GM23338 (cell line): ENCODE results near the gene TMEM165. TPM values are rescaled to one million over a fixed set of nuclear protein-coding genes. Genes with fewer than 3 reads are reported as not detected.

Experiments used
- ATAC-seq: fragments of 200-7000 bp; cut with Tn5 transposase; 3 replicates; pipeline ENCODE4 v1.9.1; 2020
- DNase-seq: peaks from one replicate; pipeline ENCODE4 v3.0.0-alpha.2; 2015; ENCODE audit warnings: low spot score
- H2AFZ ChIP-seq: fragments of 200-600 bp; sonication (generic); 2 replicates; pipeline ENCODE4 v1.8.0; 2016; ENCODE audit warnings: antibody characterized with exemption, mild to moderate bottlenecking, moderate library complexity
- H3F3A ChIP-seq: fragments of 200-600 bp; sonication (generic); replicated peaks from 2 replicates; pipeline ENCODE4 v1.8.0; 2017; ENCODE audit warnings: antibody characterized with exemption, mixed run types, low read depth
- H3K27ac ChIP-seq: fragments of 200-600 bp; sonication (generic); 2 replicates; pipeline ENCODE4 v1.6.1; 2016; ENCODE audit warnings: low read depth
- H3K27me3 ChIP-seq: fragments of 200-600 bp; sonication (generic); 2 replicates; pipeline ENCODE4 v1.8.0; 2016; ENCODE audit warnings: mild to moderate bottlenecking, mixed run types, moderate library complexity; ENCODE audit not compliant: insufficient read depth
- H3K36me3 ChIP-seq: fragments of 200-600 bp; sonication (generic); 2 replicates; pipeline ENCODE4 v1.8.0; 2016; ENCODE audit warnings: mild to moderate bottlenecking; ENCODE audit not compliant: insufficient read depth
- H3K4me1 ChIP-seq: fragments of 200-600 bp; sonication (generic); 2 replicates; pipeline ENCODE4 v1.8.0; 2016; ENCODE audit warnings: mild to moderate bottlenecking, moderate library complexity; ENCODE audit not compliant: insufficient read depth
- H3K4me2 ChIP-seq: fragments of 200-600 bp; sonication (generic); 2 replicates; pipeline ENCODE4 v1.7.1; 2017; ENCODE audit warnings: mixed run types
- H3K4me3 ChIP-seq: fragments of 200-600 bp; sonication (generic); 2 replicates; pipeline ENCODE4 v1.6.1; 2016; ENCODE audit warnings: mixed run types
- H3K79me2 ChIP-seq: fragments of 200-600 bp; sonication (generic); replicated peaks from 2 replicates; pipeline ENCODE4 v1.8.0; 2017; ENCODE audit warnings: mild to moderate bottlenecking; ENCODE audit not compliant: insufficient read depth
- H3K9me2 ChIP-seq: fragments of 200-600 bp; sonication (generic); 2 replicates; pipeline ENCODE4 v1.8.0; 2017; ENCODE audit not compliant: insufficient read depth
- H4K20me1 ChIP-seq: fragments of 200-600 bp; sonication (generic); replicated peaks from 2 replicates; pipeline ENCODE4 v1.8.0; 2017; ENCODE audit warnings: mild to moderate bottlenecking; ENCODE audit not compliant: insufficient read depth
- H3K27ac Mint-ChIP-seq: 2 replicates; pipeline ENCODE4 v1.8.0; 2020; ENCODE audit warnings: inconsistent platforms, mild to moderate bottlenecking, moderate library complexity, mixed read lengths
- H3K27me3 Mint-ChIP-seq: 3 replicates; pipeline ENCODE4 v1.8.0; 2022; ENCODE audit warnings: low read depth, mild to moderate bottlenecking, moderate library complexity, mixed read lengths, inconsistent platforms; ENCODE audit not compliant: insufficient read depth, poor library complexity
- H3K36me3 Mint-ChIP-seq: 3 replicates; pipeline ENCODE4 v1.8.0; 2021; ENCODE audit warnings: low read depth, mild to moderate bottlenecking, inconsistent platforms, moderate library complexity, mixed read lengths
- H3K4me1 Mint-ChIP-seq: 3 replicates; pipeline ENCODE4 v1.8.0; 2020; ENCODE audit warnings: mild to moderate bottlenecking, inconsistent platforms, mixed read lengths
- H3K4me3 Mint-ChIP-seq: 3 replicates; pipeline ENCODE4 v1.8.0; 2021; ENCODE audit warnings: moderate library complexity, mild to moderate bottlenecking, inconsistent platforms, mixed read lengths
- H3K9me3 Mint-ChIP-seq: 3 replicates; pipeline ENCODE4 v1.8.0; 2020; ENCODE audit warnings: moderate library complexity, mild to moderate bottlenecking, inconsistent platforms, mixed read lengths
- CREB1 ChIP-seq: fragments of 250-450 bp; sonication (Bioruptor Pico); IDR thresholded peaks from 2 replicates; pipeline ENCODE4 v1.5.0; 2020; ENCODE audit warnings: low read depth, mild to moderate bottlenecking, moderate library complexity
- CTCF ChIP-seq, 2 experiments: fragments of 200-600 bp in 1 of 2; sonication (generic) in 1 of 2; conservative IDR thresholded peaks; 2 replicates each; pipeline versions ENCODE4 v1.5.1 to v1.6.1; 2016 to 2017; ENCODE audit warnings: antibody characterized with exemption in 2 of 2, low read depth in 2 of 2, mild to moderate bottlenecking in 2 of 2, moderate library complexity in 1 of 2
- EZH2 ChIP-seq: fragments of 200-600 bp; sonication (generic); IDR thresholded peaks from one replicate; pipeline ENCODE4 v1.8.0; 2017; ENCODE audit warnings: antibody characterized with exemption, mild to moderate bottlenecking, low read depth; ENCODE audit not compliant: unreplicated experiment
- JUNB ChIP-seq: IDR thresholded peaks from one replicate; pipeline ENCODE4 v1.6.1; 2016; ENCODE audit warnings: antibody characterized with exemption; ENCODE audit not compliant: unreplicated experiment
- NANOG ChIP-seq: IDR thresholded peaks from 2 replicates; pipeline ENCODE4 v1.6.1; 2016; ENCODE audit warnings: antibody characterized with exemption, borderline replicate concordance
- ZNF462 ChIP-seq: fragments of 250-450 bp; sonication (Bioruptor Pico); IDR thresholded peaks from 2 replicates; pipeline ENCODE4 v1.5.0; 2020; ENCODE audit warnings: mild to moderate bottlenecking, moderate library complexity
- polyA plus RNA-seq: library from polyadenylated mRNA; unstranded; fragments of >200 nt; fragmentation: Nextera tagmentation; extraction: Ambion mirVana; gene quantifications from 2 replicates; pipeline ENCODE4 v1.2.1, GENCODE V29; 2016
- total RNA-seq: library from RNA; depleted of rRNA; stranded (reverse); fragments of >200 nt; shearing (Covaris generic); gene quantifications from 2 replicates; pipeline ENCODE4 v1.2.3, GENCODE V29; 2014

TMEM165 gene
- total and polyA plus RNA-seq, 2 experiments from 2014 or later, result 125 to 171 TPM

- no peaks in the 10 kb centered on the region for H3K9me2 ChIP-seq
Measured at GRCh38 chr4:55346851-55347255, 48.9 kb upstream of the TMEM165 start.

More at GRCh38 chr4:55346851-55347255, 48.9 kb upstream of the TMEM165 start:
- H2AFZ ChIP-seq, result peak overlapping the region; percentile 93
- H4K20me1 ChIP-seq, result no peaks in the 10 kb centered on the region
- H3K4me1 ChIP-seq, result peaks cover 17% of the 10 kb centered on the region
- TF ChIP-seq NANOG, result no peak
- TF ChIP-seq CTCF (conservative IDR thresholded peaks at IDR 0.05; ENCODE audit: low read depth in 2 of 2), result no peak
- TF ChIP-seq CREB1 (CRISPR knock-in tag), result no peak
- TF ChIP-seq EZH2, result no peak
- no peak for TF ChIP-seq JUNB
- no peak for TF ChIP-seq ZNF462 (CRISPR knock-in tag)
- Mint-ChIP-seq H3K4me3 (peak overlapping the region; percentile 89), H3K36me3 (peaks cover 17% of the 10 kb centered on the region), H3K27ac (peak overlapping the region; percentile 84), H3K27me3 (peaks cover 7% of the 10 kb centered on the region), H3K9me3 (peaks cover 12% of the 10 kb centered on the region; the same call in 2 of the 3 replicates), H3K4me1 (peaks cover 21% of the 10 kb centered on the region)
- H3K4me3 ChIP-seq, result peak overlapping the region; percentile 83
- DNase-seq (no peak), ATAC-seq (peak; percentile 44)
- peak overlapping the region; percentile 63; the same call in 1 of the 2 replicates for H3K27ac ChIP-seq
- H3K36me3 ChIP-seq, result no peaks in the 10 kb centered on the region
- H3K27me3 ChIP-seq, result no peaks in the 10 kb centered on the region
- H3F3A ChIP-seq, result 0 out of 2 replicates have a peak, but pooled peaks cover 6% of the 10 kb centered on the region
- H3K4me2 ChIP-seq, result peak overlapping the region; percentile 93
- H3K79me2 ChIP-seq, result peaks cover 19% of the 10 kb centered on the region
